ENCODE results near the gene CARMIL1.

Gene CARMIL1

DNA sequence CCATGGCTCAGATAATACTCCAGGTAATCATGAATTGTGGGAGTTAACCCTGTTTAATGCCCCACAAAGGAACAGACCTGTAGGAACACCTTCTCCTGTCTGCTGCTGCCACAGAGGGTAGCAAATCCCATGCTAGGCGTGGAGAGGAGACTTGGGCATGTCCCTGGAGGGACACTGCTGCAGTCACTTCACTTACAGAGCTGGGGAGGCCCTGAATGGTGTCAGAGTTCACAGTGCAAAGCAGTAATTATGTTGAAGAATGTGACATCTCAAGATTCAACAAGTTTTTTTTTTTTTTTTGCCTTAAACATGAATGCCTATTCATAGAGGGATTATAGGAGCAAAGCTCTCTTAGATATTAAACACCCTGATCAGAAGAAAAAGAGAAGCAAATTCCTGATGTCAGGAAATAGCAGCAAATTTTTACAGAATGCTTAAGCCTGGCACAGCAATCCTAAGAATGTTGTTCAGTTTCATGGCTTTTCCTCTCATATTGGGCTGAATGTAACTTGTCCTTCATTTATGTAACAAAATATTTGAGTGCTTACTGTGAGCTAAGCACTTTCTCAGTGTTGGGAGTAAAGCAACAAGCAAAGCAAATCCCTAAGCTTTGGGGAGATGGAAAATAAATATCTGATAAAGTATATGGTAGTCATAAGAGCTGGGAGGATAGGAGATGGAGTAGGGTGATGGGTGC lies 45.0 kb downstream of the CARMIL1 start:
- TF ChIP-seq EZH2phosphoT487 (IDR thresholded peaks at IDR 0.05; ENCODE audit: low read depth), result no peak
- TF ChIP-seq, protein P1, sequence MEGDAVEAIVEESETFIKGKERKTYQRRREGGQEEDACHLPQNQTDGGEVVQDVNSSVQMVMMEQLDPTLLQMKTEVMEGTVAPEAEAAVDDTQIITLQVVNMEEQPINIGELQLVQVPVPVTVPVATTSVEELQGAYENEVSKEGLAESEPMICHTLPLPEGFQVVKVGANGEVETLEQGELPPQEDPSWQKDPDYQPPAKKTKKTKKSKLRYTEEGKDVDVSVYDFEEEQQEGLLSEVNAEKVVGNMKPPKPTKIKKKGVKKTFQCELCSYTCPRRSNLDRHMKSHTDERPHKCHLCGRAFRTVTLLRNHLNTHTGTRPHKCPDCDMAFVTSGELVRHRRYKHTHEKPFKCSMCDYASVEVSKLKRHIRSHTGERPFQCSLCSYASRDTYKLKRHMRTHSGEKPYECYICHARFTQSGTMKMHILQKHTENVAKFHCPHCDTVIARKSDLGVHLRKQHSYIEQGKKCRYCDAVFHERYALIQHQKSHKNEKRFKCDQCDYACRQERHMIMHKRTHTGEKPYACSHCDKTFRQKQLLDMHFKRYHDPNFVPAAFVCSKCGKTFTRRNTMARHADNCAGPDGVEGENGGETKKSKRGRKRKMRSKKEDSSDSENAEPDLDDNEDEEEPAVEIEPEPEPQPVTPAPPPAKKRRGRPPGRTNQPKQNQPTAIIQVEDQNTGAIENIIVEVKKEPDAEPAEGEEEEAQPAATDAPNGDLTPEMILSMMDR (IDR thresholded peaks at IDR 0.05; ENCODE audit: low read depth, low read length), result no peak
- Histone ChIP-seq H3K4me1 (ENCODE audit: low read length) (no peaks in the 10 kb centered on the region), H3K79me2 (ENCODE audit: low read length) (no peaks in the 10 kb centered on the region)

DNA sequence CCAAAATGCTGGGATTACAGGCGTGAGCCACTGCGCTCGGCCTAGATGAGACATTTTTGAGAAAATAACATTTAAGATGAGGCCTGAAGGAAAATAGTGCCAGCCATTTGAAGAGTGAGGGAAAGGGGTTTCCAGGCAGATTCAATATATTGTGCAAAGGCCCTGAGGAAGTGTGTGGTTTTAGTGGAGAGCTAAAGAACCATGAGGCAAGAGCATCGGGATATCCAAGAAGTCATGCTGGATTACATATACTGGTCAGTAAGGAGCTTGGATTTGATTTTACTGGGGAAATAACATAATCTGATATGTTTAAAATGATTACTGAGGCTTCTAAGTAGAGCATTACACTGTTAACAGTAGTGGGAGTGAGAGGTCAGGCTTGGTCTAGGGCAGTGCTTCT lies 47.0 kb downstream of the CARMIL1 start:
- no peaks in the 10 kb centered on the region for H3K79me2 ChIP-seq (ENCODE audit: low read length)
- no peaks in the 10 kb centered on the region for H4K20me1 ChIP-seq (ENCODE audit: insufficient read depth, low read length)
- H3K27me3 ChIP-seq (ENCODE audit: low read depth, low read length), result peaks cover 3% of the 10 kb centered on the region; the same call in 1 of the 2 replicates
- H3K36me3 ChIP-seq (replicated peaks; ENCODE audit: low read depth, low read length), result no peaks in the 10 kb centered on the region
- H3K4me3 ChIP-seq (ENCODE audit: low read length), result no peak overlapping the region
- TF ChIP-seq, protein P1 (IDR thresholded peaks at IDR 0.05; ENCODE audit: low read depth, low read length), result no peak
- no peak for TF ChIP-seq EZH2phosphoT487 (IDR thresholded peaks at IDR 0.05; ENCODE audit: low read depth)
- H3K9ac ChIP-seq (ENCODE audit: low read length), result no peak overlapping the region
- no peak overlapping the region for H3K27ac ChIP-seq (ENCODE audit: low read length)
- H3K9me3 ChIP-seq (ENCODE audit: insufficient read depth, low read length), result no peaks in the 10 kb centered on the region
- no peak overlapping the region for H3K4me2 ChIP-seq (ENCODE audit: low read length)
- no peak overlapping the region for H2AFZ ChIP-seq (ENCODE audit: low read depth, low read length)
- no peaks in the 10 kb centered on the region for H3K4me1 ChIP-seq (ENCODE audit: low read length)

More for the DNA sequence above, 45.0 kb downstream of the CARMIL1 start:
- no peaks in the 10 kb centered on the region for H4K20me1 ChIP-seq (ENCODE audit: insufficient read depth, low read length)
- H3K36me3 ChIP-seq (replicated peaks; ENCODE audit: low read depth, low read length), result no peaks in the 10 kb centered on the region
- H3K27me3 ChIP-seq (ENCODE audit: low read depth, low read length), result peaks cover 3% of the 10 kb centered on the region; the same call in 1 of the 2 replicates
- no peaks in the 10 kb centered on the region for H3K9me3 ChIP-seq (ENCODE audit: insufficient read depth, low read length)
- no peak overlapping the region for H3K4me3 ChIP-seq (ENCODE audit: low read length)
- H2AFZ ChIP-seq (ENCODE audit: low read depth, low read length), result no peak overlapping the region
- H3K27ac ChIP-seq (ENCODE audit: low read length), result no peak overlapping the region
- no peak overlapping the region for H3K4me2 ChIP-seq (ENCODE audit: low read length)
- no peak overlapping the region for H3K9ac ChIP-seq (ENCODE audit: low read length)

DNA sequence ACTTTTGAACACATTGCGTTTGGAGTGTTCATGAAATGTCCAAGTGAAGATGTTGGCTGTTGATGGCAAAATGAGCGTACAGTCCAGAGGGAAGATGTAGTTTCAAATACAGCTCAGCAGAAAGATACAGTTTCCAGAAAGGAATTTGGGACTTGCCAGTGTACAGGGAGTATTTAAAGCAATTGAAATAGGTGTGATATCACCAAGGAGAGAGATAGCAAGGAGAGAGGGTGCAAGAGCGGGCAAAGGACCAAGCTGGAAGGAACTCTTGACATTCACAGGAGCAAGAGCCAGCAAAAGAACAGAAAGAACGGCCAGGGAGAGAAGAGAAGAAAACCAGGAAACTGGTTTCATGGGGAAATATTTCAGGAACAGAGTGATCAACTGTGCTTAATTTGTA lies 47.8 kb downstream of the CARMIL1 start:
- Histone ChIP-seq H3K4me2 (ENCODE audit: low read length) (no peak overlapping the region), H4K20me1 (ENCODE audit: insufficient read depth, low read length) (no peaks in the 10 kb centered on the region), H3K36me3 (replicated peaks; ENCODE audit: low read depth, low read length) (no peaks in the 10 kb centered on the region), H2AFZ (ENCODE audit: low read depth, low read length) (no peak overlapping the region), H3K27ac (ENCODE audit: low read length) (no peak overlapping the region), H3K4me1 (ENCODE audit: low read length) (no peaks in the 10 kb centered on the region), H3K27me3 (ENCODE audit: low read depth, low read length) (peaks cover 3% of the 10 kb centered on the region; the same call in 1 of the 2 replicates), H3K79me2 (ENCODE audit: low read length) (no peaks in the 10 kb centered on the region), H3K4me3 (ENCODE audit: low read length) (no peak overlapping the region), H3K9me3 (ENCODE audit: insufficient read depth, low read length) (no peaks in the 10 kb centered on the region), H3K9ac (ENCODE audit: low read length) (no peak overlapping the region)
- TF ChIP-seq, protein P1 (IDR thresholded peaks at IDR 0.05; ENCODE audit: low read depth, low read length), result no peak
- no peak for TF ChIP-seq EZH2phosphoT487 (IDR thresholded peaks at IDR 0.05; ENCODE audit: low read depth)

DNA sequence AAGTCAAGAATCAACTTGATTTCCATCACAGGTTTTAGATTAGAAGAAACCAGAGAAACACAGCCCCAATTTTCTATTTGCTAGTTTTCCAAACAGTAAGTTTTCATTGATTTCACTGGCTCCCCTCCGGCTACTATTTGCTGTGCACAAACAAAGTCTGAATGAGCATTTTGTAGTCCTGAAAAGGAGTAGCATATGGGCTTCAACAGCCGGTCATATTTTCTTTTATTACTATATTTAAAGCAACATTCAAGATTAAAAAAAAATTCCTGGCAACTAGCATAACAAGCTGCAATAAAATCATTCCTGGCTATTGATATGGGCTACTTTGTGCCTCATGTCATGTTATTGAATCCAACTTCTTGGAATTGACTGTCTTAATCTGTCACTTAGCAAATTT lies 48.3 kb downstream of the CARMIL1 start:
- TF ChIP-seq, protein P1 (IDR thresholded peaks at IDR 0.05; ENCODE audit: low read depth, low read length), result no peak

More for the DNA sequence above, 48.3 kb downstream of the CARMIL1 start:
- Histone ChIP-seq H4K20me1 (ENCODE audit: insufficient read depth, low read length) (no peaks in the 10 kb centered on the region), H3K9ac (ENCODE audit: low read length) (no peak overlapping the region), H3K27ac (ENCODE audit: low read length) (no peak overlapping the region), H3K36me3 (replicated peaks; ENCODE audit: low read depth, low read length) (no peaks in the 10 kb centered on the region), H3K79me2 (ENCODE audit: low read length) (no peaks in the 10 kb centered on the region), H2AFZ (ENCODE audit: low read depth, low read length) (no peak overlapping the region), H3K4me2 (ENCODE audit: low read length) (no peak overlapping the region), H3K4me1 (ENCODE audit: low read length) (no peaks in the 10 kb centered on the region), H3K27me3 (ENCODE audit: low read depth, low read length) (peaks cover 3% of the 10 kb centered on the region; the same call in 1 of the 2 replicates), H3K9me3 (ENCODE audit: insufficient read depth, low read length) (no peaks in the 10 kb centered on the region), H3K4me3 (ENCODE audit: low read length) (no peak overlapping the region)
